GM03348 (cell line): Measurements from ENCODE around the gene KSR1.

ENCODE experiments used
- DNase-seq: peaks from one replicate; pipeline ENCODE4 v3.0.0; 2012; ENCODE audit warnings: low spot score

Gene KSR1

GRCh38 chr17:27550974-27551505, 94.8 kb downstream of the KSR1 start:
- no peak for DNase-seq

GRCh38 chr17:27551701-27552248, 95.5 kb downstream of the KSR1 start:
- DNase-seq: no peak

GRCh38 chr17:27552276-27552732, 96.1 kb downstream of the KSR1 start:
- DNase-seq: peak; percentile 55

DNA sequence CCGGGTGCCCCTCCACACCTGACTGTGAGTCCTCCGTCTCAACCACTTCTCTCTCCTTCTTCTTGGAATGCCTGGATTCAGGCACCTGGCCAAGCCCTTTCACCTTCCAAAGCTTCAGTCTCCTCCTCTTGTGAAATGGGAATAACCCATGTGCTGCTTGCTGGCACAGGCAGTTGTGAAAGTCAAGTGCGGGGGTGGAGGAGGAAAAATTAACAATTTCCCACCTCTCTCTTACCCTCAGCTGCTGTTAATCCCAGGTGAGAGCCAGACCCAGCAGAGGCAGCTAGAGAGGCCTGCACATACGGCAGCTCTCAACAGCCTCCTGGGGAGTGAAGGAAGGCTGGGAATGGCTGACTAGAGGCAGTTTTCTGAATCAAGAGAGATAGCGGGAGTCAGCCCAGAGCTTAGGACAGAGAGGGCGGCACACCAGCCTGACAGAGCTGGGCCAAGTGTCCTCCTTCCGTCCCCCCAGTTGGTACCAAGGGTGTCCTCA, 96.8 kb downstream of the KSR1 start:
- no peak for DNase-seq

DNA sequence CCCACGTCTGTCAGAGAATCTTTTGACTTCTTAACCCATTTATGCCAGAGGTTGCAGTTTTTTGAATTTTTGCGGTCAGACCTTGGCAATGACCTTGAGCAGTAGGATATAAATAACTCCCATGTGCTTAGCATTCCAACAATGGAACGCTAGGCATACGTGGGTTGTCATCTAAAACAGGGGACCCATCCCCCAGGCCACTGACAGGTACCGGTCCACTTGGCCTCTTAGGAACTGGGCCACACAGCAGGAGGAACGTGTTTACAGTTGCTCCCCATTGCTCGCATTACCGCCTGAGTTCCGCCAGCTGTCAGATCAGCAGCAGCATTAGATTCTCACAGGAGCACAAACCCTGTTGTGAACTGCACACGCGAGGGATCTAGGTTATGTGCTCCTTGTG, 97.9 kb downstream of the KSR1 start:
- DNase-seq: no peak

GRCh38 chr17:27554911-27555310, 98.7 kb downstream of the KSR1 start:
- no peak for DNase-seq

DNA sequence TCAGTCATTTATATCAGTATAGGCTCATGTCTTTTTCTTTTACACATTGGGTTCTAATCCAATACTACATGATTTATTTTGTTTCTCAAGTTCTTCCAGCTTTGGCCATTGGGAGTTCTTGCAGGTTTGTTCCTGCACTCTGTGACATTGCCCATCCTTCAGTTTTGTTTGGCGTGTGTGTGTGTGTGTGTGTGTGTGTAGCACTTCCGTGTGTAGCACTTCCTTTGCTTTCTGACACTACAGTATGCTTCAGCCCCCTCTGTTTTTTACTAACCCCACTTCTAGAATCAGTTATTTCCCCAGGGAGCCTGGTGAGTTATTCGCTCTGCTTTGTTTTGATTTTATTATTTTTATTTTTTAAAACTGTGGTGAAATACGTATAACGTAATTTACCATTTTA, 99.1 kb downstream of the KSR1 start:
- no peak for DNase-seq

DNA sequence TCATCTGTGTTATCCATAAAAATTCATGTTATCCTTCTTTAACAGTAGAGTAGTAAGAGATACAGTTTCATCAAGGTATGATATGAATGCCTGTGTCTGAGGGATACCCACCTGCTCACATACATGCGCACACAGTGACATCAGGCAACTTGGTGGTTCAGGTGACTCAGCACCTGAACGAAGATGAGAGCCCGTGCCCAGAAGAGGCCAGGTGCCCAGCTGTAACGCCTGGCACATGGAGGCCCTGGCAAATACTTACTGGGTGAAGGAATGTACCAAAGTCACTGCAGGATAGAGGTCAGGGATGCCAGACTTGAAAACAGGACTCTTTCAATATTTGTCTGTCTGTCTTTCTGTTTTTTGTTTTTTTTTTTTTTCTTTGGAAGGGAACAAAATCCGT, 102.1 kb downstream of the KSR1 start:
- no peak for DNase-seq

DNA sequence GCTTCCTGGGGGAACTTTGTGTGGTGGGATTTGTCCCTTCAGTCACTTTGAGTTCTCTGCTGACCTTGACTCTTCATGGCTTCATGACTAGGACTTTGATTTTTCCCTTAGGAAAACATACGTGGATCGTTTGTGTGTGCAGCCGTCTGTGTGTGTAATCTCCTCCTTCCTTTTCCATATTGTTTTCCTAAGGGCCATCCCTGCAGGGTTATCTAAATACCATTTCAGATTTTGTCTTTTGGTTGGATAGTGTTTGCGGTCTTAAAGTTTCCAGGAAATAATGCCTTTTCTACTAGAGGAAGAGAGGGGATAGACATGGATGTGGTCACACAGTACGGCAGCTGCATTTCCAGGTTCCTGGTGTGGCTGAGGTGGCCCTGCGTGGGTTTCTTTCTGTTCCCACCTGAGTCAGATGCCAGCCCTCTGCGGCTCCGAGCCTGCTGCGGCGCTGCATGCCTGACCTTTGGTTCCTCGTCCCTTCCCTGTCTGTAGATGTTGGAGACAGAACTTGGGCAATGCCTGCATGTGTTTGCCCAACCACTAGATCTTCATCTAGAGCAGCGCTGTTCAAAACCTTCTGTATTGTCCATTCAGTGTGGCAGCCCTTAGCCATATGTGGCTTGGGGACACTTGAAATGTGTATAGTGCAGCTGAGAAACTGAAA, 102.7 kb downstream of the KSR1 start:
- DNase-seq: no peak

GRCh38 chr17:27559506-27560481, 103.5 kb downstream of the KSR1 start:
- DNase-seq: peak; percentile 79

- DNase-seq: peak; percentile 45
Measured at GRCh38 chr17:27560668-27561067, 104.4 kb downstream of the KSR1 start.

- DNase-seq: no peak
Measured at GRCh38 chr17:27562777-27563455, 106.7 kb downstream of the KSR1 start.

DNA sequence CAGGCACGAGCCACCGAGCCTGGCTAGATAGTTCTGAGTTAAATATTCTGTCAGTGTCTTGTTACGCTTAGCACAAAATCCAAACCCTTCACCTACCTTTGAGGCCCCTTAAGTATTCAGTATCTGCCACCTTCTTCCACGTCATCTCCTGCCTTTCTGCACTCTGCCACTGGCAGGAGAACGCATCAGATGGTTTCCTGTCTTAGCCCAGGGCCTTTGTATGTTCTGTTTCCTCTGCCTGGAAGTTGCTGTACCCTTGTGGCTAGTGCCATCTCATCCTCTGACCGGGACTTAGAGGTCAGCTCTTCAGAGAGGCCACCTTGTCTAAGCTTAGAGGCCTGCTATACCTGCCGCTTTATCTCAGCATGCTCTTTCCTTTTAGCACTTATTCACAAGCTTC, 107.3 kb downstream of the KSR1 start:
- DNase-seq: no peak

- DNase-seq: no peak
Measured at GRCh38 chr17:27564463-27564862, 108.2 kb downstream of the KSR1 start.

GRCh38 chr17:27565874-27566670, 109.8 kb downstream of the KSR1 start:
- DNase-seq: no peak

GRCh38 chr17:27566671-27567562, 110.7 kb downstream of the KSR1 start:
- DNase-seq: no peak

DNA sequence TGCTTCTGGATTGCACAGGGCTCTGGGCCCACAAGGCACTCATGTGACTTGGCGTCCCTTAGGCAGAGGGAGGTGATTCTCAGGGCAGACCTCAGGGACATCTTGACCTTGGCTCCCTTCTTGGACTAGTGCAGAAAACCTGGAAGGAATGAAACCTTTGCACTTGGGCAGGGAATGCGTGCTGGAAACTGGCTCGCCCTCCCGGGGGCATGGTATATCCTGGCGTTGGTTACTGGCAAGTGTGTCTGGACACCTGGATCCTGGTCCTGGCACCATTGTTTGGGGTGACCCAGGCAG, 111.3 kb downstream of the KSR1 start:
- no peak for DNase-seq

DNA sequence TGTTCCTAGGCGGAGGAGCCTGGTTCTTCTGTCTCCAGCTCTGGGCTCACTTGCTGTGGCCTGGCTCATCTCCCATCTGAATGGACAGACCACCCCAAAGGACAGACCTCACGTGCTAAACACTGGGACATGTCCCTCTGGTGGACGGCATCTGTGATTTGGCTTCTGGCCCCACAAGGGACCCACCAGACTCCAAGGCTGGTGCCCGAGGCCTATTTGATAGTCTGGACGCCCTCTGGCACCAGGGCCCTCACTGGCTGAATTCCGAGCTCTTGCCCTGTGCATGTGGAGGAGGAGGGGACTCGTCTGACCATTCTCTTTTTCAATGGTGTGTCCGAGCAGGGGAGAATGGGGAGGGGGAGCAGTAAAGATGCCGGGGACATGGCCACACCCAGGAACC, 112.0 kb downstream of the KSR1 start:
- no peak for DNase-seq

- no peak for DNase-seq
Measured at GRCh38 chr17:27568811-27569210, 112.6 kb downstream of the KSR1 start.

DNA sequence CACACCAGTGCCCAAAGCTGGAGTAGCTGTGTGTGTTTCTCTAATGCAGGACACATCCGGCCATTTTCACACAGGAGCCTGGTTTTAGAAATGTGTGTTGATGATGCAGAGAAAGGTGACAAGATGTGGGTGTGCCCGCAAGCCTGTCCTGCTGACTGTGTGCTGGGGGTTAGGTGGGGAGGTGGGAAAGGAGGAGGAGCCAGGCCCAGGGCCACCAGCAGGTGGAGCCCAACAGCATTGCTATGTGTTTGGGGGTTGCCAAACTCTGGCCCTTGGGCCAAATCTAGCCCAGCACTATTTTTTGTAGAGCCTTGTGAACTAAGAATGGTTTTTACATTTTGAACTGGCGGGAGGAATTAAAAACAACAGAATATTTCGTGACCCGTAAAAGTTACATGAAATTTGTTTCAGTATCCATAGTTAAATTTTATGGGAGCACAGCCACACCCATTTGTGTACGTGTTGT, 113.0 kb downstream of the KSR1 start:
- peak; percentile 48 for DNase-seq
